GM23338 (cell line): ENCODE results near the gene MATN3. TPM values are rescaled to one million over a fixed set of nuclear protein-coding genes. Genes with fewer than 3 reads are reported as not detected.

Experiments used
- ATAC-seq: fragments of 200-7000 bp; cut with Tn5 transposase; 3 replicates; pipeline ENCODE4 v1.9.1; 2020
- DNase-seq: peaks from one replicate; pipeline ENCODE4 v3.0.0-alpha.2; 2015; ENCODE audit warnings: low spot score
- H2AFZ ChIP-seq: fragments of 200-600 bp; sonication (generic); 2 replicates; pipeline ENCODE4 v1.8.0; 2016; ENCODE audit warnings: antibody characterized with exemption, mild to moderate bottlenecking, moderate library complexity
- H3F3A ChIP-seq: fragments of 200-600 bp; sonication (generic); replicated peaks from 2 replicates; pipeline ENCODE4 v1.8.0; 2017; ENCODE audit warnings: antibody characterized with exemption, mixed run types, low read depth
- H3K27ac ChIP-seq: fragments of 200-600 bp; sonication (generic); 2 replicates; pipeline ENCODE4 v1.6.1; 2016; ENCODE audit warnings: low read depth
- H3K27me3 ChIP-seq: fragments of 200-600 bp; sonication (generic); 2 replicates; pipeline ENCODE4 v1.8.0; 2016; ENCODE audit warnings: mild to moderate bottlenecking, mixed run types, moderate library complexity; ENCODE audit not compliant: insufficient read depth
- H3K36me3 ChIP-seq: fragments of 200-600 bp; sonication (generic); 2 replicates; pipeline ENCODE4 v1.8.0; 2016; ENCODE audit warnings: mild to moderate bottlenecking; ENCODE audit not compliant: insufficient read depth
- H3K4me1 ChIP-seq: fragments of 200-600 bp; sonication (generic); 2 replicates; pipeline ENCODE4 v1.8.0; 2016; ENCODE audit warnings: mild to moderate bottlenecking, moderate library complexity; ENCODE audit not compliant: insufficient read depth
- H3K4me2 ChIP-seq: fragments of 200-600 bp; sonication (generic); 2 replicates; pipeline ENCODE4 v1.7.1; 2017; ENCODE audit warnings: mixed run types
- H3K4me3 ChIP-seq: fragments of 200-600 bp; sonication (generic); 2 replicates; pipeline ENCODE4 v1.6.1; 2016; ENCODE audit warnings: mixed run types
- H3K79me2 ChIP-seq: fragments of 200-600 bp; sonication (generic); replicated peaks from 2 replicates; pipeline ENCODE4 v1.8.0; 2017; ENCODE audit warnings: mild to moderate bottlenecking; ENCODE audit not compliant: insufficient read depth
- H3K9me2 ChIP-seq: fragments of 200-600 bp; sonication (generic); 2 replicates; pipeline ENCODE4 v1.8.0; 2017; ENCODE audit not compliant: insufficient read depth
- H4K20me1 ChIP-seq: fragments of 200-600 bp; sonication (generic); replicated peaks from 2 replicates; pipeline ENCODE4 v1.8.0; 2017; ENCODE audit warnings: mild to moderate bottlenecking; ENCODE audit not compliant: insufficient read depth
- H3K27ac Mint-ChIP-seq: 2 replicates; pipeline ENCODE4 v1.8.0; 2020; ENCODE audit warnings: inconsistent platforms, mild to moderate bottlenecking, moderate library complexity, mixed read lengths
- H3K27me3 Mint-ChIP-seq: 3 replicates; pipeline ENCODE4 v1.8.0; 2022; ENCODE audit warnings: low read depth, mild to moderate bottlenecking, moderate library complexity, mixed read lengths, inconsistent platforms; ENCODE audit not compliant: insufficient read depth, poor library complexity
- H3K36me3 Mint-ChIP-seq: 3 replicates; pipeline ENCODE4 v1.8.0; 2021; ENCODE audit warnings: low read depth, mild to moderate bottlenecking, inconsistent platforms, moderate library complexity, mixed read lengths
- H3K4me1 Mint-ChIP-seq: 3 replicates; pipeline ENCODE4 v1.8.0; 2020; ENCODE audit warnings: mild to moderate bottlenecking, inconsistent platforms, mixed read lengths
- H3K4me3 Mint-ChIP-seq: 3 replicates; pipeline ENCODE4 v1.8.0; 2021; ENCODE audit warnings: moderate library complexity, mild to moderate bottlenecking, inconsistent platforms, mixed read lengths
- H3K9me3 Mint-ChIP-seq: 3 replicates; pipeline ENCODE4 v1.8.0; 2020; ENCODE audit warnings: moderate library complexity, mild to moderate bottlenecking, inconsistent platforms, mixed read lengths
- CREB1 ChIP-seq: fragments of 250-450 bp; sonication (Bioruptor Pico); IDR thresholded peaks from 2 replicates; pipeline ENCODE4 v1.5.0; 2020; ENCODE audit warnings: low read depth, mild to moderate bottlenecking, moderate library complexity
- EZH2 ChIP-seq: fragments of 200-600 bp; sonication (generic); IDR thresholded peaks from one replicate; pipeline ENCODE4 v1.8.0; 2017; ENCODE audit warnings: antibody characterized with exemption, mild to moderate bottlenecking, low read depth; ENCODE audit not compliant: unreplicated experiment
- EZH2phosphoT487 ChIP-seq: fragments of 200-600 bp; sonication (generic); IDR thresholded peaks from one replicate; pipeline ENCODE4 v1.8.1; 2018; ENCODE audit warnings: antibody characterized with exemption; ENCODE audit not compliant: unreplicated experiment
- JUNB ChIP-seq: IDR thresholded peaks from one replicate; pipeline ENCODE4 v1.6.1; 2016; ENCODE audit warnings: antibody characterized with exemption; ENCODE audit not compliant: unreplicated experiment
- POLR2AphosphoS5 ChIP-seq: IDR thresholded peaks from 2 replicates; pipeline ENCODE4 v1.6.1; 2016; ENCODE audit warnings: antibody characterized with exemption, low read depth
- ZNF331 ChIP-seq: fragments of 250-450 bp; sonication (Bioruptor Pico); IDR thresholded peaks from 2 replicates; pipeline ENCODE4 v1.5.0; 2020; ENCODE audit warnings: low read depth, mild to moderate bottlenecking, moderate library complexity
- polyA plus RNA-seq: library from polyadenylated mRNA; unstranded; fragments of >200 nt; fragmentation: Nextera tagmentation; extraction: Ambion mirVana; gene quantifications from 2 replicates; pipeline ENCODE4 v1.2.1, GENCODE V29; 2016
- total RNA-seq: library from RNA; depleted of rRNA; stranded (reverse); fragments of >200 nt; shearing (Covaris generic); gene quantifications from 2 replicates; pipeline ENCODE4 v1.2.3, GENCODE V29; 2014
- TF ChIP-seq, protein P1 (sequence below): IDR thresholded peaks from 2 replicates; pipeline ENCODE4 v1.6.1; 2016; ENCODE audit warnings: antibody characterized with exemption
- TF ChIP-seq, protein P2 (sequence below): fragments of 250-450 bp; sonication (Bioruptor Pico); IDR thresholded peaks from 2 replicates; pipeline ENCODE4 v1.5.0; 2020; ENCODE audit warnings: mild to moderate bottlenecking, moderate library complexity

MATN3 gene
- total and polyA plus RNA-seq, 2 experiments from 2014 or later = 4.6 to 6.4 TPM

DNA sequence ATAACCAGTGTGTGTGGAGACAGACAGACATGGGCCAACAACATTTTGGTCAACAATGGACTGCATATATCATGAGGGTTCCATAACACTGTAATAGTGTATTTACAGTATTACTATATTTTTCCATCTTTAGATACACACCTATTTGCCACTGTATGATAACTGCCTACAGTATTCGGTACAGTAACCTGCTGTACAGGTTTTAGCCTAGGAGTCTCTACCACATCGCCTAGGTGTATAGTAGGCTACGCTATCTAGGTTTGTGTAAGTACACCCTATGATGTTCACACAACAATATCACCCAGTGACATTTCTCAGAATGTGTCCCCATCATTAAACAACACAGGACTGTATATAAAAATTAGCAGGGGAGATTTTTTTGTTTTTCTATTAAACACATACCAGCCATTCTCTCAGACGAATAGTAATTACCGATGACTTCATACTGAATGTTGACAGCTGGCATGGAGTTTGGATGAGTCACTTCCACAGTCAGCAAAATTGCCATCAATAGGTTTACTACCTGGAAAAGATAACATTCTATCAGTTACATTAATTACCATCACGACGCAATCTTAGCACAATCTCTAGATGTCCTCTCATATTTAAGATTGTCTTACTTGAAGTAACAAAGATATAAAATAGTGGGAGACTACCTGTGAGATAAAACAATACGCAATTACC is 28.2 kb upstream of the MATN3 start (continued):
- TF ChIP-seq, protein P1, sequence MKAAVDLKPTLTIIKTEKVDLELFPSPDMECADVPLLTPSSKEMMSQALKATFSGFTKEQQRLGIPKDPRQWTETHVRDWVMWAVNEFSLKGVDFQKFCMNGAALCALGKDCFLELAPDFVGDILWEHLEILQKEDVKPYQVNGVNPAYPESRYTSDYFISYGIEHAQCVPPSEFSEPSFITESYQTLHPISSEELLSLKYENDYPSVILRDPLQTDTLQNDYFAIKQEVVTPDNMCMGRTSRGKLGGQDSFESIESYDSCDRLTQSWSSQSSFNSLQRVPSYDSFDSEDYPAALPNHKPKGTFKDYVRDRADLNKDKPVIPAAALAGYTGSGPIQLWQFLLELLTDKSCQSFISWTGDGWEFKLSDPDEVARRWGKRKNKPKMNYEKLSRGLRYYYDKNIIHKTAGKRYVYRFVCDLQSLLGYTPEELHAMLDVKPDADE = no peak
- TF ChIP-seq POLR2AphosphoS5 (no peak), CREB1 (CRISPR knock-in tag) (no peak)
- TF ChIP-seq, protein P2, sequence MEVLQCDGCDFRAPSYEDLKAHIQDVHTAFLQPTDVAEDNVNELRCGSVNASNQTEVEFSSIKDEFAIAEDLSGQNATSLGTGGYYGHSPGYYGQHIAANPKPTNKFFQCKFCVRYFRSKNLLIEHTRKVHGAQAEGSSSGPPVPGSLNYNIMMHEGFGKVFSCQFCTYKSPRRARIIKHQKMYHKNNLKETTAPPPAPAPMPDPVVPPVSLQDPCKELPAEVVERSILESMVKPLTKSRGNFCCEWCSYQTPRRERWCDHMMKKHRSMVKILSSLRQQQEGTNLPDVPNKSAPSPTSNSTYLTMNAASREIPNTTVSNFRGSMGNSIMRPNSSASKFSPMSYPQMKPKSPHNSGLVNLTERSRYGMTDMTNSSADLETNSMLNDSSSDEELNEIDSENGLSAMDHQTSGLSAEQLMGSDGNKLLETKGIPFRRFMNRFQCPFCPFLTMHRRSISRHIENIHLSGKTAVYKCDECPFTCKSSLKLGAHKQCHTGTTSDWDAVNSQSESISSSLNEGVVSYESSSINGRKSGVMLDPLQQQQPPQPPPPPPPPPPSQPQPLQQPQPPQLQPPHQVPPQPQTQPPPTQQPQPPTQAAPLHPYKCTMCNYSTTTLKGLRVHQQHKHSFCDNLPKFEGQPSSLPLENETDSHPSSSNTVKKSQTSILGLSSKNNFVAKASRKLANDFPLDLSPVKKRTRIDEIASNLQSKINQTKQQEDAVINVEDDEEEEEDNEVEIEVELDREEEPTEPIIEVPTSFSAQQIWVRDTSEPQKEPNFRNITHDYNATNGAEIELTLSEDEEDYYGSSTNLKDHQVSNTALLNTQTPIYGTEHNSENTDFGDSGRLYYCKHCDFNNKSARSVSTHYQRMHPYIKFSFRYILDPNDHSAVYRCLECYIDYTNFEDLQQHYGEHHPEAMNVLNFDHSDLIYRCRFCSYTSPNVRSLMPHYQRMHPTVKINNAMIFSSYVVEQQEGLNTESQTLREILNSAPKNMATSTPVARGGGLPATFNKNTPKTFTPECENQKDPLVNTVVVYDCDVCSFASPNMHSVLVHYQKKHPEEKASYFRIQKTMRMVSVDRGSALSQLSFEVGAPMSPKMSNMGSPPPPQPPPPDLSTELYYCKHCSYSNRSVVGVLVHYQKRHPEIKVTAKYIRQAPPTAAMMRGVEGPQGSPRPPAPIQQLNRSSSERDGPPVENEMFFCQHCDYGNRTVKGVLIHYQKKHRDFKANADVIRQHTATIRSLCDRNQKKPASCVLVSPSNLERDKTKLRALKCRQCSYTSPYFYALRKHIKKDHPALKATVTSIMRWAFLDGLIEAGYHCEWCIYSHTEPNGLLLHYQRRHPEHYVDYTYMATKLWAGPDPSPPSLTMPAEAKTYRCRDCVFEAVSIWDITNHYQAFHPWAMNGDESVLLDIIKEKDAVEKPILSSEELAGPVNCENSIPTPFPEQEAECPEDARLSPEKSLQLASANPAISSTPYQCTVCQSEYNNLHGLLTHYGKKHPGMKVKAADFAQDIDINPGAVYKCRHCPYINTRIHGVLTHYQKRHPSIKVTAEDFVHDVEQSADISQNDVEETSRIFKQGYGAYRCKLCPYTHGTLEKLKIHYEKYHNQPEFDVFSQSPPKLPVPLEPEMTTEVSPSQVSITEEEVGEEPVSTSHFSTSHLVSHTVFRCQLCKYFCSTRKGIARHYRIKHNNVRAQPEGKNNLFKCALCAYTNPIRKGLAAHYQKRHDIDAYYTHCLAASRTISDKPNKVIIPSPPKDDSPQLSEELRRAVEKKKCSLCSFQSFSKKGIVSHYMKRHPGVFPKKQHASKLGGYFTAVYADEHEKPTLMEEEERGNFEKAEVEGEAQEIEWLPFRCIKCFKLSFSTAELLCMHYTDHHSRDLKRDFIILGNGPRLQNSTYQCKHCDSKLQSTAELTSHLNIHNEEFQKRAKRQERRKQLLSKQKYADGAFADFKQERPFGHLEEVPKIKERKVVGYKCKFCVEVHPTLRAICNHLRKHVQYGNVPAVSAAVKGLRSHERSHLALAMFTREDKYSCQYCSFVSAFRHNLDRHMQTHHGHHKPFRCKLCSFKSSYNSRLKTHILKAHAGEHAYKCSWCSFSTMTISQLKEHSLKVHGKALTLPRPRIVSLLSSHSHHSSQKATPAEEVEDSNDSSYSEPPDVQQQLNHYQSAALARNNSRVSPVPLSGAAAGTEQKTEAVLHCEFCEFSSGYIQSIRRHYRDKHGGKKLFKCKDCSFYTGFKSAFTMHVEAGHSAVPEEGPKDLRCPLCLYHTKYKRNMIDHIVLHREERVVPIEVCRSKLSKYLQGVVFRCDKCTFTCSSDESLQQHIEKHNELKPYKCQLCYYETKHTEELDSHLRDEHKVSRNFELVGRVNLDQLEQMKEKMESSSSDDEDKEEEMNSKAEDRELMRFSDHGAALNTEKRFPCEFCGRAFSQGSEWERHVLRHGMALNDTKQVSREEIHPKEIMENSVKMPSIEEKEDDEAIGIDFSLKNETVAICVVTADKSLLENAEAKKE (CRISPR knock-in tag) = no peak

DNA sequence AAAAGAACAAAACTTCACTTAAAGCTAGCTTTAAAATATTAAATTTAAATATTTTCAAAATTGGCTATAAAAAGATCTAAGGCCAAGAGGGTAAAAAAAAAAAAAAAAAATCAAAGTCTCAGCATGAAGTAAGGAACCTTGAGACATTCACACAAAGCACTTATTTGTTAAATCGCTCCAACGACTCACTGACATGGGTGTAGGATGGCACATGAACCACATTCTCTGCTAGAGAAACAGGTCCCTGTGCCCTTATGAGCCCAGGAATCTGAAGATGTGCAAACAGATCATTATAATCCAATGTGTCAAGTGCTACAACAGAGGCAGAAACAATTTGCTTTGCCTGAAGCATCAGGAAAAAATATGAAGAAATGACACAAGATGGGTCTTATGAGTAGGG is 25.2 kb upstream of the MATN3 start:
- H3K27ac Mint-ChIP-seq = no peak overlapping the region
- Histone ChIP-seq H3K27me3 (no peaks in the 10 kb centered on the region), H3K36me3 (peaks cover 46% of the 10 kb centered on the region), H3K9me2 (no peaks in the 10 kb centered on the region), H3F3A (no peaks in the 10 kb centered on the region; the same call in 1 of the 2 replicates), H2AFZ (no peak overlapping the region), H3K4me1 (no peaks in the 10 kb centered on the region), H3K4me2 (no peak overlapping the region), H4K20me1 (peaks cover 43% of the 10 kb centered on the region), H3K27ac (no peak overlapping the region), H3K4me3 (no peak overlapping the region), H3K79me2 (peaks cover 60% of the 10 kb centered on the region)
- no peaks in the 10 kb centered on the region for H3K4me1 Mint-ChIP-seq
- ATAC-seq (no peak), DNase-seq (no peak)
- no peaks in the 10 kb centered on the region for H3K9me3 Mint-ChIP-seq
- H3K36me3 Mint-ChIP-seq = peaks cover 69% of the 10 kb centered on the region
- no peak overlapping the region for H3K4me3 Mint-ChIP-seq
- H3K27me3 Mint-ChIP-seq = no peaks in the 10 kb centered on the region
- TF ChIP-seq POLR2AphosphoS5 (no peak), JUNB (no peak), EZH2phosphoT487 (no peak), CREB1 (CRISPR knock-in tag) (no peak), ZNF331 (CRISPR knock-in tag) (no peak), EZH2 (no peak)
- TF ChIP-seq, protein P2 (CRISPR knock-in tag) = no peak
